Keratinocyte (primary cell): ENCODE measurements around the gene TUT4.

Experiments used
- EZH2 ChIP-seq: IDR thresholded peaks from one replicate; pipeline ENCODE4 v1.6.1; 2012; ENCODE audit warnings: inconsistent platforms, mild to moderate bottlenecking, low read length, moderate library complexity
- TF ChIP-seq, protein P1 (sequence below), 3 experiments: IDR thresholded peaks in 1 of 3; conservative IDR thresholded peaks in 1 of 3; optimal IDR thresholded peaks in 1 of 3; 2 replicates in 2 of 3; 3 replicates in 1 of 3; pipeline versions ENCODE3 to v1.5.1; 2011; ENCODE audit warnings: low read length in 3 of 3, mild to moderate bottlenecking in 3 of 3, moderate library complexity in 2 of 3, control low read depth in 1 of 3, inconsistent platforms in 1 of 3; ENCODE audit not compliant: insufficient read depth in 2 of 3; ENCODE audit errors: extremely low read depth in 1 of 3

DNA sequence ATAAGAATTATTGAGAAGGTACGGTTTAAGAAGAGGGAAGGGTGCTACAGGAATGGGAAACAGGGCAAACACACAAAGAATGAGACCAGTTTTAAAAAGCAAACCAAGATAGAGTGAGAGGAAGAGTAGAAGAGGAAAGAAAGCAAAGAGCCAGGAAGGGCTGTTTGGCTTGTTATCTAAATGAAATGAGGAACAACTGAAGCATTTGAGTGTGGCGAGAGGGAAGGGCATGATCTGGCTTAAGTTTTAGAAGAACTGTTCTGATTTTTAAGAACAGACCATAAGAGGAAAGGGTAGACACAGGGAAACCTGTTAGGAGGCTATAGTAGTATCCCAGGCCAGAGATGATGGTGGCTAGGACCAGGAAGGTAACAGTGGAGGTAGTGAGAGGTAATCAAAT, 73.8 kb downstream of the TUT4 start:
- TF ChIP-seq, protein P1, sequence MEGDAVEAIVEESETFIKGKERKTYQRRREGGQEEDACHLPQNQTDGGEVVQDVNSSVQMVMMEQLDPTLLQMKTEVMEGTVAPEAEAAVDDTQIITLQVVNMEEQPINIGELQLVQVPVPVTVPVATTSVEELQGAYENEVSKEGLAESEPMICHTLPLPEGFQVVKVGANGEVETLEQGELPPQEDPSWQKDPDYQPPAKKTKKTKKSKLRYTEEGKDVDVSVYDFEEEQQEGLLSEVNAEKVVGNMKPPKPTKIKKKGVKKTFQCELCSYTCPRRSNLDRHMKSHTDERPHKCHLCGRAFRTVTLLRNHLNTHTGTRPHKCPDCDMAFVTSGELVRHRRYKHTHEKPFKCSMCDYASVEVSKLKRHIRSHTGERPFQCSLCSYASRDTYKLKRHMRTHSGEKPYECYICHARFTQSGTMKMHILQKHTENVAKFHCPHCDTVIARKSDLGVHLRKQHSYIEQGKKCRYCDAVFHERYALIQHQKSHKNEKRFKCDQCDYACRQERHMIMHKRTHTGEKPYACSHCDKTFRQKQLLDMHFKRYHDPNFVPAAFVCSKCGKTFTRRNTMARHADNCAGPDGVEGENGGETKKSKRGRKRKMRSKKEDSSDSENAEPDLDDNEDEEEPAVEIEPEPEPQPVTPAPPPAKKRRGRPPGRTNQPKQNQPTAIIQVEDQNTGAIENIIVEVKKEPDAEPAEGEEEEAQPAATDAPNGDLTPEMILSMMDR (optimal IDR thresholded peaks at IDR 0.05 in 1 of 3, IDR thresholded peaks at IDR 0.05 in 1 of 3, conservative IDR thresholded peaks at IDR 0.05 in 1 of 3; ENCODE audit: extremely low read depth in 1 of 3, insufficient read depth in 2 of 3, low read length in 3 of 3): no peak
- TF ChIP-seq EZH2: no peak
